Thoracic aorta (tissue), 2 donors: ENCODE measurements around the gene KNTC1. TPM values are rescaled to one million over a fixed set of nuclear protein-coding genes. Genes with fewer than 3 reads are reported as not detected.

Experiments used
- ATAC-seq: fragments of 150-250 bp; one replicate; pipeline ENCODE4 v1.8.0; 2017; ENCODE audit warnings: low read depth; ENCODE audit not compliant: insufficient number of reproducible peaks, low FRiP score
- DNase-seq: peaks from one replicate; pipeline ENCODE4 v3.0.0-alpha.2; 2020; ENCODE audit warnings: low spot score
- H3K27ac ChIP-seq, 2 donors: fragments of 200-600 bp; sonication (generic); 1 replicate in 1 of 2; 2 replicates in 1 of 2; pipeline ENCODE4 v1.5.1; 2016; ENCODE audit warnings: mild to moderate bottlenecking in 2 of 2, moderate library complexity in 2 of 2
- H3K27me3 ChIP-seq: fragments of 200-600 bp; sonication (generic); replicated peaks from 2 replicates; pipeline ENCODE4 v1.6.0; 2016; ENCODE audit warnings: mild to moderate bottlenecking; ENCODE audit not compliant: insufficient read depth
- H3K36me3 ChIP-seq: fragments of 200-600 bp; sonication (generic); one replicate; pipeline ENCODE4 v1.5.1; 2016
- H3K4me1 ChIP-seq, 2 donors: fragments of 200-600 bp; sonication (generic); 1 replicate in 1 of 2; 2 replicates in 1 of 2; pipeline versions ENCODE4 v1.5.1 to v1.6.0; 2016; ENCODE audit warnings: low read depth in 2 of 2, mild to moderate bottlenecking in 1 of 2; ENCODE audit not compliant: control insufficient read depth in 1 of 2
- H3K4me3 ChIP-seq: fragments of 200-600 bp; sonication (generic); 2 replicates; pipeline ENCODE4 v1.5.1; 2016; ENCODE audit warnings: mild to moderate bottlenecking
- H3K9me3 ChIP-seq: fragments of 200-600 bp; sonication (generic); 2 replicates; pipeline ENCODE4 v1.5.1; 2016
- total RNA-seq, 2 donors: library from RNA; depleted of rRNA; stranded (reverse); fragments of >200 nt; gene quantifications; one replicate each; pipeline versions ENCODE4 v1.1.0 to v1.2.3, GENCODE V29; 2016
- TF ChIP-seq, protein P1 (sequence below): fragments of 200-600 bp; sonication (generic); IDR thresholded peaks from one replicate; pipeline ENCODE4 v1.5.1; 2019; ENCODE audit warnings: antibody characterized with exemption

Gene KNTC1
- total RNA-seq, 2 donors from 2014 or later: 11.4 to 24.4 TPM

DNA sequence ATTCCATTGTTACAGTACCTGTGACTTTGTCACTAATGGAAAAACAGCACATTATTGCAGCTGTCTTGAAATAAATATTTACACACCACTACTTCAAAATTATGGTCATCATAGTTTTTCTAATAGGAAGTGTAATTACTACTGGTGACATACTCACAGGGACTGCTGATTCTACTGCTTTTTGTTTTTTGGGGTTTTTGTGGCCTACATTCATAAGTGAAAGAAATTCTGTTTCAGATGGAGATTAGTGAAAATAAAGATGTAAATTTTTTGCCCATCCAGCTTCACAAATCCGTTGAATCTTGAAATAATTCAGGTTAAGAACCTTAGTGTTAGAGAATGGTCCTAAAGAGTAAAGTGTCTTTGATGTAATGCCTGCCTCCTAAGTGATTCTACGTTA is 17.5 kb downstream of the KNTC1 start:
- TF ChIP-seq, protein P1, sequence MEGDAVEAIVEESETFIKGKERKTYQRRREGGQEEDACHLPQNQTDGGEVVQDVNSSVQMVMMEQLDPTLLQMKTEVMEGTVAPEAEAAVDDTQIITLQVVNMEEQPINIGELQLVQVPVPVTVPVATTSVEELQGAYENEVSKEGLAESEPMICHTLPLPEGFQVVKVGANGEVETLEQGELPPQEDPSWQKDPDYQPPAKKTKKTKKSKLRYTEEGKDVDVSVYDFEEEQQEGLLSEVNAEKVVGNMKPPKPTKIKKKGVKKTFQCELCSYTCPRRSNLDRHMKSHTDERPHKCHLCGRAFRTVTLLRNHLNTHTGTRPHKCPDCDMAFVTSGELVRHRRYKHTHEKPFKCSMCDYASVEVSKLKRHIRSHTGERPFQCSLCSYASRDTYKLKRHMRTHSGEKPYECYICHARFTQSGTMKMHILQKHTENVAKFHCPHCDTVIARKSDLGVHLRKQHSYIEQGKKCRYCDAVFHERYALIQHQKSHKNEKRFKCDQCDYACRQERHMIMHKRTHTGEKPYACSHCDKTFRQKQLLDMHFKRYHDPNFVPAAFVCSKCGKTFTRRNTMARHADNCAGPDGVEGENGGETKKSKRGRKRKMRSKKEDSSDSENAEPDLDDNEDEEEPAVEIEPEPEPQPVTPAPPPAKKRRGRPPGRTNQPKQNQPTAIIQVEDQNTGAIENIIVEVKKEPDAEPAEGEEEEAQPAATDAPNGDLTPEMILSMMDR: no peak
- Histone ChIP-seq H3K9me3 (no peaks in the 10 kb centered on the region), H3K4me3 (no peak overlapping the region), H3K27me3 (no peaks in the 10 kb centered on the region), H3K36me3 (no peaks in the 10 kb centered on the region), H3K4me1 (no peaks in the 10 kb centered on the region), H3K27ac (no peak overlapping the region)
- DNase-seq (no peak), ATAC-seq (no peak)

DNA sequence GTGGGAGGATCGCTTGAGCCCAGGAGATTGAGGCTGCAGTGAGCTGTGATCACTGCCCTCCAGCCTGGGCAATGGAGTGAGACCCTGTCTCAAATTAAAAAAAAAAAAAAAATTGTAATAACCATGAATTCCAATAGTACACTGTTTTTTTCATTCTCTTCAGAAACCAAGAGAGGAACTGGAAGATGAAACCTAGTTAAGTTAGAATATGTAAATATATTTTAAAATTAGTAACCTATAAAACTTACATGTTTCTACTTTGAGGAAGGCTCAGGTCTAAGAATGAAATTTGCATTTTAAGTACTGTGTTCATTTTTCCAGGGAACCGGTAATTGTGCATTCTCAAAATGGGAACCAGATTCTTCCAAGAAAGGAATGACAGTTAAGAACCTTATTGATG is 18.8 kb downstream of the KNTC1 start:
- H3K27ac ChIP-seq: no peak overlapping the region
- ATAC-seq (no peak), DNase-seq (no peak)
- no peak overlapping the region for H3K4me3 ChIP-seq
- no peaks in the 10 kb centered on the region for H3K27me3 ChIP-seq
- H3K9me3 ChIP-seq: no peaks in the 10 kb centered on the region
- no peaks in the 10 kb centered on the region for H3K36me3 ChIP-seq
- H3K4me1 ChIP-seq: no peaks in the 10 kb centered on the region
- TF ChIP-seq, protein P1: no peak

DNA sequence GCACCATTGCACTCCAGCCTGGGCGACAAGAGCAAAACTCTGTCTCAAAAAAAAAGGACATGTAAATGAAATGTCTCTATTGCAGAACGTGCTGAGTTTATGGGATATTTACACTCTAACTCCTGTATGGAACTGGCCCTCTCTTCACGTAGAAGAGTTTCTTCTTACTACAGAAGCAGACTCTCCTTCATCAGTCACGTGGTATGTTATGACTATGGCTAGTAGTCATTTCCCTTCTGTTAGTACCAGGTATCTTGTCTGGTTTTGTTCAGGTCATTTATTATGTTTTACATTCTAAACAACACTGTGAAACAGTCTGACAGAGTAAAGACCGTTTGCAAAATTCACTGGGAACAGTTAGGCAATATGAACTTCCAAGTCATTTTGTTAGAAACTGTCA is 20.3 kb downstream of the KNTC1 start:
- no peaks in the 10 kb centered on the region for H3K4me1 ChIP-seq
- H3K4me3 ChIP-seq: no peak overlapping the region
- H3K9me3 ChIP-seq: no peaks in the 10 kb centered on the region
- no peak for DNase-seq
- H3K36me3 ChIP-seq: no peaks in the 10 kb centered on the region
- TF ChIP-seq, protein P1: no peak
- no peaks in the 10 kb centered on the region for H3K27me3 ChIP-seq
- ATAC-seq: no peak
- no peak overlapping the region for H3K27ac ChIP-seq

DNA sequence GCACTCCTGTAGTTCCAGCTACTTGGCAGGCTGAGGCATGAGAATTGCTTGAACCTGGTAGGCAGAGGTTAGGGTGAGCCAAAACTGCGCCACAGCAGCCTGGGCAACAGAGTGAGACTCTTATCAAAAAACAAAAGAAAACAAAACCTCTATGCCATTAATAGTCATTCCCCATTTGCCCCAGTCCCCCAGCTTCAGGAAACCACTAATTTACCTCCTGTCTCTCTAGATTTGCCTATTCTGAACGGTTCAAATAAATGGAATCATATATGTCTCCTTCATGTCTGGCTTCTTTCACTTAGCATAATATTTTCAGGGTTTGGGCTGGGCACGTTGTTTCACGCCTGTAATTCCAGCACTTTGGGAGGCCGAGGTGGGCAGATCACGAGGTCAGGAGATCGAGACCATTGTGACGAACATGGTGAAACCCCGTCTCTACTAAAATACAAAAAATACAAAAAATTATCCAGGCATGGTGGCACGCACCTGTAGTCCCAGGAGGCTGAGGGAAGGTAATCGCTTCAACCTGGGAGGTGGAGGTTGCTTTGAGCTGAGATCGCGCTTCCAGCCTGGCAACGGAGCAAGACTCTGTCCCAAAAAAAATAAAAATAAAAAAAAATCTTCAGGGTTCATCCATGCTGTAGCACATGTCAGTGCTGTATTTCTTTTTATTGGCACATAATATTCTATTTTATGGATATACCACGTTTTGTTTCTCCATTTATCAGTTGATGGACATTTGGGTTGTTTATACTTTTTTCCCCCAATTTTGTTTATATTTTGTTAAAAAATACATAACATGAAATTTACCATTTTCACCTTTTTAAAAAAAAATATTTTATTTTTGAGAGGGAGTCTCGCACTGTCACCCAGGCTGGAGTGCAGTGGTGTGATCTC is 31.9 kb downstream of the KNTC1 start:
- Histone ChIP-seq H3K9me3 (no peaks in the 10 kb centered on the region), H3K27me3 (no peaks in the 10 kb centered on the region), H3K27ac (no peak overlapping the region), H3K36me3 (no peaks in the 10 kb centered on the region), H3K4me1 (no peaks in the 10 kb centered on the region), H3K4me3 (no peak overlapping the region)
- ATAC-seq (no peak), DNase-seq (no peak)
- TF ChIP-seq, protein P1: no peak

DNA sequence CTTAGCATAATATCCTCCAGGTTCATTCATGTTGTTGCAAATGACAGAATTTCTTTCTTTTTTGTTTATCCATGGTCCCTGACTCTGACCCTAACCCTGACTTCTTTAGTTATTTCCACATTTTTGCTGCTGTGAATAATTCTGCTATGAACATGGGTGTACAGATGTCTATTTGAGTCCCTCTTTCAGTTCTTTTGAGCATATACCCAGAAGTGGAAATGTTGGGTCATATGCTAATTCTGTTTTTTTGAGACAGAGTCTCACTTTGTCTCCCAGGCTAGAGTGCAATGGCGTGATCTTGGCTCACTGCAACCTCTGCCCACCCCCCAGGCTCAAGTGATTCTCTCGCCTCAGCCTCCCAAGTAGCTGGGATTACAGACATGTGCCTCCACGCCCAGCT is 33.1 kb downstream of the KNTC1 start:
- ATAC-seq: no peak
- H3K4me3 ChIP-seq: no peak overlapping the region
- no peak for DNase-seq
- no peak overlapping the region for H3K27ac ChIP-seq
- no peaks in the 10 kb centered on the region for H3K36me3 ChIP-seq
- H3K27me3 ChIP-seq: no peaks in the 10 kb centered on the region
- TF ChIP-seq, protein P1: no peak
- H3K4me1 ChIP-seq: no peaks in the 10 kb centered on the region
- H3K9me3 ChIP-seq: no peaks in the 10 kb centered on the region
